Breast epithelium (tissue), 3 donors: ENCODE results near the gene MUC6.

Experiments used
- CTCF ChIP-seq, 3 donors: fragments of 450-650 bp; IDR thresholded peaks; one replicate each; pipeline ENCODE4 v1.5.1; 2016 to 2017; ENCODE audit warnings: antibody characterized with exemption in 3 of 3, mild to moderate bottlenecking in 3 of 3, moderate library complexity in 3 of 3
- POLR2A ChIP-seq: fragments of 450-650 bp; IDR thresholded peaks from one replicate; pipeline ENCODE4 v1.6.1; 2016; ENCODE audit warnings: antibody characterized with exemption, mild to moderate bottlenecking, moderate library complexity

GRCh38 chr11:986270-986951 is 50.1 kb downstream of the MUC6 start:
- TF ChIP-seq CTCF (IDR thresholded peaks at IDR 0.05) (no peak), POLR2A (no peak)
